HG02588 (cell line): ENCODE results near the gene PRKCZ.

Experiments
- ATAC-seq: cut with Tn5 transposase; IDR thresholded peaks from one replicate; pipeline ENCODE4 v1.9.1; 2021; ENCODE audit warnings: mild to moderate bottlenecking, moderate library complexity; ENCODE audit not compliant: unreplicated experiment

The PRKCZ gene

GRCh38 chr1:2099886-2100779 lies 49.9 kb downstream of the PRKCZ start:
- ATAC-seq = no peak

DNA sequence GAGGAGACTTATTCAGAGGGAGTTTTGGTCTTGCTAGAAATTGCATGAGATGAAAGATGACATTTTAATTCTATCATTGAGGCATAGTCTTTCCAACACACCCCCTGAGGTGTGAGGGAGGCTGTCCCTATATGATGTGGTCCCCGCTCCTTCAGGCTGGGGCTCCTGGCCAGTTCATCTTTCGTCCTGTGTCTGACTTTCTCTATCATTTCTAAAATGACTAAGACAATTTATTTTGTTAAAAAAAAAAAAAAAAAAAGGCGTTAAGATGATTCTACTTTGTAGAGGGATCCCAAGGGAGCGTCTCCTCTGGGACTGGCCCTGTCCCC lies 50.5 kb downstream of the PRKCZ start:
- no peak for ATAC-seq

GRCh38 chr1:2101531-2101930 lies 51.3 kb downstream of the PRKCZ start:
- ATAC-seq = no peak

DNA sequence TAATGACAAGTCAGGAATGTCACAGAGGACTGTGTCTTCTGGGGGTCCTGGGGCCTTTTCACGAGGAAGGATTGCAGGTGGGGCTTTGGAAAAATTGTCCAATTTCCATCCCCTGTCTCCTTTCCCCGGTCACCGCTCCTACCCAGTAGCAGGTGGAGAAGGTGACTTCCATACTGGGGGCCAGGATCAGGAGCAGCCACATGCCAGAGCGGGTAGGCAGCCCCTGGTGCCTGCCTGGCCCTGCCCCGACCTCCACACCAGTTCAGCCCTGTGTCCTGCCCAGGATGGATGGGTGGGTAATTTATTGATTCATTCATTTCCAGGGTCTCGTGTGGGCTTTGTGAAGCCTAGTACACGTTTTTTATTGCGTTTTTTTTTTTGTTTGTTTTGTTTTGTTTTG lies 51.7 kb downstream of the PRKCZ start:
- no peak for ATAC-seq

DNA sequence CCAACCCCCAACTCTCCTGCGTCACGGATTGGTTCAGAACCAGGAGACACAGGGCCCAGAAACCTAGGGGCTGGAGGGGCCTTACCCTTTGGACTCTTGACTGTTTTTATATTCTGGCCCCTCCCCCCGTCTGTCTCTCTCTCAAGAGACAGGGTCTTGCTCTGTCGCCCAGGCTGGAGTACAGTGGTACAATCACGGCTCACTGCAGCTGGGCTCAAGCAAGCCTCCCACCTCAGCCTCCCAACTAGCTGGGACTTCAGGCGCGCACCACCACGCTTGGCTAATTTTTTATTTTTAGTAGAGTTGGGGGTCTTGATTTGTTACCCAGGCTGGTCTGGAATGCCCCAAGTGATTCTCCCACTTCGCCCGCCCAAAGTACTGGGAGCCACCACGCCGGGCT lies 52.5 kb downstream of the PRKCZ start:
- no peak for ATAC-seq

- no peak for ATAC-seq
These were observed 53.2 kb downstream of the PRKCZ start for GRCh38 chr1:2103266-2103900.

GRCh38 chr1:2103901-2104590 lies 53.8 kb downstream of the PRKCZ start:
- ATAC-seq = no peak

DNA sequence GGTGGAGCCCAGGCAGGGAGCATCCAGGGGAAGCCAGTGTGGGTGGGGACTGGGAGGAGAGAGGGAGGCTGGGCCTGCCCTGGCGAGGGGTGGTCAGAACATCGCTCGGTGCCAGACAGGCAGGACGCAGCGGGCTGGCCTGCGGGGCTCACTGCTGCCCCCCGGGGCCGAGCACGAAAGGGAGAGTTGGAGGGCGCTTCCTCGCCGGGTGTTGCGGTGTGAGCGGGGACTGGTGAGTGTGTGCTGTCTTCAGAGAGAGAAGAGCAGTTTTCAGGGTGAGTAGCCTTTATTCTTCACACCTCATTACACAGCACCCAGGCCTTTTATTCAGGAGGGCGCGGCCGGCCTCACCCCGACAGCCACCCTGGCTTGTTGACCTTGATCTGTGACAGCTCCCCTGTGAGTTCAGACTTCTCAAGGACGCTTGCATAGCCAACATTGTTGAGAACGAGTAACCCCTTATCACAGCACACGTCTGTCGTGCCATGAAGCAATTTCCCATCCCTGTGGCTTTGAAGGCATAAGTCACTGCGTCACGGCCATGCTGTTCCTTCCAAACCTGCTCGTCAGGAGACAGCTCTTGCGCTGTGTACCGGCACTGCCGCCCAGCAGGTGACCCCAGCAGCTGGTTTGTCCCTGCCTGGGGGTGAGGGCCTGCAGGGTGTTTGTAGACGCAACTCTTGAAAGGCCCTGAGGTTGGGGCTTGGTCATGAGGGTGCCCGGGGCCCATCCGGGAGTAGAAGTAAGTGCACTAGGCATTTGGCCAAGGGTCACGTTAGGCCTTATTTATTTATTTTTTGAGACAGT lies 54.6 kb downstream of the PRKCZ start:
- ATAC-seq = no peak

GRCh38 chr1:2105781-2106524 lies 55.7 kb downstream of the PRKCZ start:
- ATAC-seq = no peak

GRCh38 chr1:2106659-2107405 lies 56.6 kb downstream of the PRKCZ start:
- ATAC-seq = no peak

DNA sequence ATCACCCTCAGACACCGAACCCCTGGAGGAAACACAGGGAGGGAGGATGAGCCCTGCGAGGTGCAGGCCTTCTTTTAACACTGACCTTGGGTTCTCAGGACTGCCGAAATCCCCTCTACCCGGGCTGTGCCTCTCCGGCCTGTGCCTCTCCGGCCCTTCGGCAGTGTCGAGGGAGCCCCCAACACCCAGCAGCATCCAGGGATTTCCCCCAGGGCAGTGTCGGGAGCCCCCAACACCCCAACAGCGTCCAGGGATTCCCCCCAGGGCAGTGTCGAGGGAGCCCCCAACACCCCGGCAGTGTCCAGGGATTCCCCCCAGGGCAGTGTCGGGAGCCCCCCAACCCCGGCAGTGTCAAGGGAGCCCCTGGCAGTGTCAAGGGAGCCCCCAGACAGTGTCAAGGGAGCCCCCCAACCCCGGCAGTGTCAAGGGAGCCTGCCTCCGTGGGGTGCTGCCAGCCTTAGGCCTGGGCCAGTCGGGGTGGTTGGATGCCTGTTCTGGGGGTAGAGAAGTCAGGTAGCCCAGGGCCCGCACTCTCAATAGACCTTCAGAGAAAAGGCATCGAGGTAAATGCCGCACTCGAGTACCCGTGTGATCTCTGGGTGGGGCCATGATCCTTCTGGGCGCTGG lies 57.5 kb downstream of the PRKCZ start:
- ATAC-seq = no peak

- ATAC-seq = no peak
These were observed 58.1 kb downstream of the PRKCZ start for GRCh38 chr1:2108213-2108876.

GRCh38 chr1:2108877-2109580 lies 58.8 kb downstream of the PRKCZ start:
- ATAC-seq = no peak

GRCh38 chr1:2109581-2110021 lies 59.4 kb downstream of the PRKCZ start:
- no peak for ATAC-seq

GRCh38 chr1:2110191-2110737 lies 60.1 kb downstream of the PRKCZ start:
- ATAC-seq = no peak

DNA sequence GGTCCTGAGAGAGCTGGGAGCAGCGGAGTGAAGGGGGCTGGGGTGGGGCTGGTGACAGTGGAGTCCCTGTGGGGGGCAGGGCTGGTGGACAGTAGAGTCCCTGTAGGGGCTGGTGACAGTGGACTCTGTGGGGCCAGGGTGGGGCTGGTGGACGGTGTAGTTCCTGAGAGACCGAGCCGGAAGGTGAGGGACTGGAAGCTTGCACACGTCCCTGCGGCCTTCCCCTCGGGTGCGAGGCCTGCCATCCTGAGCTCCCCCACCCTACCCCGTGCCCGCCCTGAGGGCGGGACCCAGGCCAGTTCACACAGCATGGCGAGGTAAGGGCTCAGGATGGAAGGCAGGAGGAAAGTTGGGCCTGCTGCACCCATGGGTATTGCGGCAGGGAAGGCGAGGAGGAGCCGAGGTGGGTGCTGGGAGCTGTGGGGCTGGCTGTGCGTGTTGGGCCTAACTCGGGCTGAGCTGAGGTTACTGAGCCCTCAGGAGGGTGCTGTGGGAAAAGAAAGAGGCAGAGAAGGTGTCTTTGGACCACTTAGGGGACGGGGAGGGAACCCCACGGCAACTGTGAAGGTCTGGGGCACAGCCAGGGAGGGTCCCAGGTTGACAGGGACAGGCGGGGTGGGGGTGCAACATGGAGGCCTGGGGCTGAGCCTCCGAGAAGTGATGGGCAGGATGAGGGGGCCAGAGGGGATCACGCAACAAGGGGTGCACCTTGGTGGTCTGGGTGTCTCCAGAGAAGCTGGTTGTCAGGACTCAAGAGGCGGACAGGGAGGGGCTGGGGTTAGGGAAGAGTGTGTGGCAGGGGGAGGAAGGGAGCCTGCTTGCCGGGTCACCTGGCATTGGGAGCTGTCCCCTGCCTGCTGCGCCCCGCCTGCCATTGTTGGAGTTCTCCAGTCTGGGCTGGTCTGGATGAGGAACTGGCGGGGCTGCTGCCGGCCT lies 60.8 kb downstream of the PRKCZ start:
- no peak for ATAC-seq

DNA sequence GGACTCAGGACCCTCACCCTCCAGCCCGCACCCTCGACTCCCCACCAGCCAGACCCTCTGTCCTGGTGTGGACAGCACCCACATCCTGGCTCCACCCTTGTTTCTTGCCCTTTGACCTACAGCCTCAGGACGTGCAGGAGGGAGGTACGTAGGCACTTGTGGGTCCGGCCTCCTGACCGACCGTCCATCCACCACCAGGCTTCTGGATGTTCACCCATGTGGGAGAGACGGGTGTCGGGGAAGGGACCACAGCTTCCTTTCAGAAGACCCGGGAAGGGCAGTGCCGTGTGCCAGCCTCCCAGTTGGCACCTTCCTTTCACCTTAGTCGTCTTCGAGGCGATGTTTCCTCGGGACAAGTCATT lies 61.4 kb downstream of the PRKCZ start:
- ATAC-seq = no peak
